K562 (cell line): ENCODE data around the gene SLC2A2. TPM values are rescaled to one million over a fixed set of nuclear protein-coding genes. Genes with fewer than 3 reads are reported as not detected.

Experiments
- ATAC-seq: fragments of 200-7000 bp; cut with Tn5 transposase; 3 replicates; pipeline ENCODE4 v1.9.1; 2020; ENCODE audit warnings: moderate library complexity
- BruUV-seq: library from RNA; stranded (reverse); fragments of 400-500 nt; replicated peaks from 2 replicates; lab custom pipeline; 2021; lab: Mats Ljungman, UMichigan
- CTCF ChIA-PET: fragments of 300-600 bp; formaldehyde crosslinking; extraction: SDS; loops from one replicate; lab custom pipeline; 2021; ENCODE audit warnings: low intra/inter-chr PET ratio; lab: Yijun Ruan, JAX
- POLR2A ChIA-PET: fragments of 300-600, 350-650 bp; sonication (Branson Sonifier 250); formaldehyde crosslinking; extraction: SDS; loops from one replicate; lab custom pipeline; 2021; ENCODE audit warnings: antibody characterized with exemption, inconsistent platforms; lab: Yijun Ruan, JAX
- DNase-seq, 4 experiments: peaks; one replicate each; pipeline versions ENCODE4 v3.0.0 to v3.0.0-alpha.2; 2011 to 2018; ENCODE audit warnings: low spot score in 3 of 4, mixed read lengths in 3 of 4; ENCODE audit errors: extremely low read depth in 1 of 4
- FAIRE-seq: peaks from 2 replicates; lab custom pipeline; 2011; peaks lifted over from hg19 to GRCh38; lab: Jason Lieb, UNC
- H2AFZ ChIP-seq: 2 replicates; pipeline ENCODE4 v1.6.0; 2011; ENCODE audit warnings: low read depth, low read length, control low read depth, inconsistent platforms
- H3K27ac ChIP-seq: fragments of 200-600 bp; 3 replicates; pipeline ENCODE4 v1.8.0; 2011; ENCODE audit warnings: low read depth, mild to moderate bottlenecking, control low read depth, inconsistent platforms, low read length, moderate library complexity, mixed read lengths; ENCODE audit errors: extremely low read depth
- H3K27me3 ChIP-seq, 2 experiments: fragments of 300-600 bp in 1 of 2; 2 replicates in 1 of 2; 3 replicates in 1 of 2; pipeline versions ENCODE4 v1.6.0 to v1.8.0; 2011; ENCODE audit warnings: inconsistent platforms in 2 of 2, low read length in 2 of 2, mild to moderate bottlenecking in 1 of 2, mixed read lengths in 1 of 2, moderate library complexity in 1 of 2; ENCODE audit not compliant: control insufficient read depth in 2 of 2, insufficient read depth in 2 of 2
- H3K36me3 ChIP-seq: fragments of 300-600 bp; 3 replicates; pipeline ENCODE4 v1.8.0; 2011; ENCODE audit warnings: mild to moderate bottlenecking, low read length, inconsistent platforms; ENCODE audit not compliant: control insufficient read depth, insufficient read depth
- H3K4me1 ChIP-seq, 2 experiments: fragments of 200-600 bp in 1 of 2; replicated peaks in 1 of 2; 2 replicates in 1 of 2; 3 replicates in 1 of 2; pipeline versions ENCODE4 v1.5.1 to v1.8.0; 2011; ENCODE audit warnings: inconsistent platforms in 2 of 2, low read length in 2 of 2, mild to moderate bottlenecking in 1 of 2, mixed read lengths in 1 of 2, moderate library complexity in 1 of 2; ENCODE audit not compliant: control insufficient read depth in 2 of 2, insufficient read depth in 2 of 2
- H3K4me2 ChIP-seq: 2 replicates; pipeline ENCODE4 v1.6.1; 2011; ENCODE audit warnings: low read length, control low read depth, inconsistent platforms, mixed read lengths; ENCODE audit not compliant: insufficient read depth
- H3K4me3 ChIP-seq: fragments of 200-600 bp; sonication (generic), shearing (Covaris generic); 2 replicates; pipeline ENCODE4 v1.5.1; 2016; ENCODE audit warnings: control low read depth, inconsistent platforms
- H3K79me2 ChIP-seq: fragments of 200-600 bp; 3 replicates; pipeline ENCODE4 v1.8.0; 2011; ENCODE audit warnings: low read length, inconsistent platforms; ENCODE audit not compliant: control insufficient read depth, insufficient read depth
- H3K9ac ChIP-seq, 2 experiments: 2 replicates each; pipeline versions ENCODE4 v1.6.0 to v1.6.1; 2011; ENCODE audit warnings: low read depth in 2 of 2, low read length in 2 of 2, control low read depth in 1 of 2, inconsistent platforms in 1 of 2, mild to moderate bottlenecking in 1 of 2, mixed read lengths in 1 of 2; ENCODE audit not compliant: insufficient read depth in 1 of 2
- H3K9me1 ChIP-seq: one replicate; pipeline ENCODE4 v1.6.0; 2011; ENCODE audit warnings: inconsistent platforms, mild to moderate bottlenecking, low read length, moderate library complexity; ENCODE audit not compliant: control insufficient read depth, insufficient read depth
- H3K9me3 ChIP-seq: replicated peaks from 2 replicates; pipeline ENCODE4 v1.5.1; 2011; ENCODE audit warnings: low read depth, low read length, inconsistent platforms; ENCODE audit not compliant: control insufficient read depth, insufficient read depth
- H4K20me1 ChIP-seq: replicated peaks from 2 replicates; pipeline ENCODE4 v1.6.1; 2011; ENCODE audit warnings: low read length, inconsistent platforms, mixed read lengths; ENCODE audit not compliant: control insufficient read depth, insufficient read depth
- ATF1 ChIP-seq, 2 experiments: fragments of 450-650 bp in 1 of 2; IDR thresholded peaks; 2 replicates each; pipeline ENCODE4 v1.6.1; 2016; ENCODE audit warnings: missing compliant biosample characterization in 1 of 2, missing genetic modification characterization in 1 of 2
- CREB1 ChIP-seq, 2 experiments: sonication (generic) in 1 of 2; formaldehyde crosslinking in 1 of 2; IDR thresholded peaks; 2 replicates each; pipeline versions ENCODE4 v1.6.1 to v1.8.0; 2012 to 2022; ENCODE audit warnings: inconsistent platforms in 1 of 2, mild to moderate bottlenecking in 1 of 2, missing genetic modification reagents in 1 of 2, moderate library complexity in 1 of 2
- EP400 ChIP-seq: fragments of 450-650 bp; IDR thresholded peaks from 2 replicates; pipeline ENCODE4 v1.6.1; 2017; ENCODE audit warnings: antibody characterized with exemption, mild to moderate bottlenecking, moderate library complexity
- KLF1 ChIP-seq: fragments of 450-650 bp; IDR thresholded peaks from 2 replicates; pipeline ENCODE4 v1.6.1; 2016; ENCODE audit warnings: missing genetic modification characterization, missing compliant biosample characterization
- KLF13 ChIP-seq: fragments of 450-650 bp; IDR thresholded peaks from 2 replicates; pipeline ENCODE4 v1.6.1; 2016; ENCODE audit warnings: missing genetic modification characterization, low read depth, mild to moderate bottlenecking, missing compliant biosample characterization, moderate library complexity, borderline replicate concordance
- RBM39 ChIP-seq: fragments of 200-400 bp; formaldehyde crosslinking; optimal IDR thresholded peaks from 2 replicates; pipeline ENCODE3; 2018; ENCODE audit warnings: low read depth, low read length
- STAT6 ChIP-seq: sonication (generic); formaldehyde crosslinking; IDR thresholded peaks from 2 replicates; pipeline ENCODE4 v1.8.1; 2023; ENCODE audit warnings: mild to moderate bottlenecking, missing genetic modification reagents
- XRCC3 ChIP-seq: fragments of 450-650 bp; IDR thresholded peaks from 2 replicates; pipeline ENCODE4 v1.6.1; 2017; ENCODE audit warnings: mild to moderate bottlenecking, moderate library complexity
- ZNF217 ChIP-seq: sonication (generic); formaldehyde crosslinking; IDR thresholded peaks from 2 replicates; pipeline ENCODE4 v1.8.0; 2022; ENCODE audit warnings: mild to moderate bottlenecking, missing genetic modification reagents
- ZNF408 ChIP-seq: fragments of 250-450 bp; sonication (Bioruptor Pico); IDR thresholded peaks from 2 replicates; pipeline ENCODE4 v1.4.0; 2020; ENCODE audit warnings: low read depth, mild to moderate bottlenecking, moderate library complexity
- WGBS: fragments of 100-300 bp; shearing (Covaris generic); methylation state at CpG from one replicate; pipeline ENCODE4 v1.1.6; 2016; ENCODE audit warnings: low coverage, mixed read lengths; ENCODE audit not compliant: insufficient coverage; ENCODE audit errors: missing lambda C conversion rate; 5-methylcytosine and 5-hydroxymethylcytosine counted together
- in situ Hi-C: fragments of 300-500 bp; cut with MboI; formaldehyde crosslinking; loops from 4 replicates; pipeline ENCODE4 v1.15.0; 2018; ENCODE audit warnings: inconsistent platforms, mixed read lengths
- intact Hi-C: fragments of 100-400 bp; cut with micrococcal nuclease; formaldehyde crosslinking; loops from 2 replicates; pipeline ENCODE4 v1.14.2; 2022
- polyA plus RNA-seq, 8 experiments: library from polyadenylated mRNA; depleted of rRNA in 4 of 8; stranded (reverse) in 5 of 8; unstranded in 3 of 8; fragments of >200 nt; fragmentation: Nextera tagmentation in 2 of 8; fragmentation: Illumina TruSeq in 1 of 8; extraction: Ambion mirVana in 2 of 8; extraction: Trizol in 1 of 8; gene quantifications; 2 replicates each; pipeline versions ENCODE4 v1.2.1 to v1.2.3, GENCODE V29; 2011 to 2014; ENCODE audit warnings: inconsistent platforms in 1 of 8, missing spikeins in 1 of 8
- total RNA-seq, 7 experiments: library from RNA; depleted of rRNA in 6 of 7; stranded (reverse); fragments of >200 nt in 6 of 7; fragmentation: Illumina TruSeq in 2 of 7; extraction: Trizol in 2 of 7; gene quantifications; 2 replicates each; pipeline versions ENCODE4 v1.2.1 to v1.2.3, GENCODE V29; 2011 to 2021; ENCODE audit warnings: low replicate concordance in 1 of 7
- TF ChIP-seq, protein P1 (sequence below): sonication (generic); formaldehyde crosslinking; IDR thresholded peaks from 2 replicates; pipeline ENCODE4 v1.8.1; 2023; ENCODE audit warnings: mild to moderate bottlenecking, missing genetic modification reagents

The SLC2A2 gene
- total and polyA plus RNA-seq, 9 of the 15 experiments (the other 6 are each of a cell fraction or from before 2014, with no cell fraction given): 0.18 TPM; not detected in 8

DNA sequence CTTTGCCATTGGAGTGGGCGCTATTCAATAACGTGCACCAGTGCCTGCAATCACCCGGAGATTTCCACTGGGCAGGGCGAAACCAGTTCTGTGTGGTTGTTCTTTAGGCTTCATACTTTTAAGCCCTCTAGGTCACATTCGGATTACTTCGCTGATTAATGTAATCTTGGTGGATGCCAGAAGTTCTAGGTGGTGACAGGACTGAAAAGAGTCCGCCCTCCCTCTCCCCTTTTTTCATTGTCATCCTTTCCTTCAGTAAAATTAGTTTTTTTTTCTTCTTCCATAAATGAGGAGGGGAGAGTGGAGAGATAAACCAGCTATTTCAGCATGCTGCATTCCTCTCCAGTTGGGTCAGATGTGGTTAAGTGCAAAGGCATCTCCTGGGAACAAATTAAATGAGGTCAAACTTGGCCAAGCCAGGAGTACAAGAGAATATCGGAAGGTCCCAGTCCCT, 2.3 kb upstream of the SLC2A2 start:
- CTCF ChIA-PET: no interaction called here
- POLR2A ChIA-PET: no interaction called here
- Histone ChIP-seq H3K79me2 (no peaks in the 10 kb centered on the region), H3K4me3 (no peak overlapping the region), H2AFZ (no peak overlapping the region), H3K36me3 (no peaks in the 10 kb centered on the region), H3K4me1 (peaks cover 3 to 4% of the 10 kb centered on the region in 2 experiments; a peak in 3 of 5 replicates), H3K27ac (no peak overlapping the region), H3K27me3 (peaks cover 25 to 31% of the 10 kb centered on the region in 2 experiments), H3K9me1 (no peaks in the 10 kb centered on the region), H3K4me2 (no peak overlapping the region), H4K20me1 (no peaks in the 10 kb centered on the region), H3K9ac (no peak overlapping the region; a peak in 1 of 4 replicates), H3K9me3 (no peaks in the 10 kb centered on the region)
- no TSS peak for BruUV-seq
- FAIRE-seq (peak; percentile 15), DNase-seq (no peak), ATAC-seq (no peak)
- WGBS: 18% methylated on average over 8 of the region's 8 CpGs
- intact Hi-C loops: no loop called here
- in situ Hi-C loops: no loop called here
- TF ChIP-seq, protein P1, sequence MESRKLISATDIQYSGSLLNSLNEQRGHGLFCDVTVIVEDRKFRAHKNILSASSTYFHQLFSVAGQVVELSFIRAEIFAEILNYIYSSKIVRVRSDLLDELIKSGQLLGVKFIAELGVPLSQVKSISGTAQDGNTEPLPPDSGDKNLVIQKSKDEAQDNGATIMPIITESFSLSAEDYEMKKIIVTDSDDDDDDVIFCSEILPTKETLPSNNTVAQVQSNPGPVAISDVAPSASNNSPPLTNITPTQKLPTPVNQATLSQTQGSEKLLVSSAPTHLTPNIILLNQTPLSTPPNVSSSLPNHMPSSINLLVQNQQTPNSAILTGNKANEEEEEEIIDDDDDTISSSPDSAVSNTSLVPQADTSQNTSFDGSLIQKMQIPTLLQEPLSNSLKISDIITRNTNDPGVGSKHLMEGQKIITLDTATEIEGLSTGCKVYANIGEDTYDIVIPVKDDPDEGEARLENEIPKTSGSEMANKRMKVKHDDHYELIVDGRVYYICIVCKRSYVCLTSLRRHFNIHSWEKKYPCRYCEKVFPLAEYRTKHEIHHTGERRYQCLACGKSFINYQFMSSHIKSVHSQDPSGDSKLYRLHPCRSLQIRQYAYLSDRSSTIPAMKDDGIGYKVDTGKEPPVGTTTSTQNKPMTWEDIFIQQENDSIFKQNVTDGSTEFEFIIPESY (CRISPR knock-in tag): no peak
- no peak for TF ChIP-seq KLF13 (tag)
- TF ChIP-seq ZNF217 (CRISPR knock-in tag): no peak
- no peak for TF ChIP-seq KLF1 (tag)
- TF ChIP-seq ATF1 (CRISPR knock-in tag; IDR thresholded peaks at IDR 0.05): no peak
- TF ChIP-seq ATF1 (tag; IDR thresholded peaks at IDR 0.05): no peak
- no peak for TF ChIP-seq CREB1 (IDR thresholded peaks at IDR 0.05)
- no peak for TF ChIP-seq CREB1 (CRISPR knock-in tag; IDR thresholded peaks at IDR 0.05)
- TF ChIP-seq RBM39: no peak
- TF ChIP-seq STAT6 (CRISPR knock-in tag): no peak
- no peak for TF ChIP-seq XRCC3
- no peak for TF ChIP-seq ZNF408 (CRISPR knock-in tag)
- no peak for TF ChIP-seq EP400
